ENCODE measurements around the gene GSC2. TPM values are rescaled to one million over a fixed set of nuclear protein-coding genes. Genes with fewer than 3 reads are reported as not detected.

Gene GSC2
- total RNA-seq, 1 donor from 2014 or later: not detected

- H3K36me3 ChIP-seq (ENCODE audit: insufficient read depth, low read length): peaks cover 37% of the 10 kb centered on the region
- no peaks in the 10 kb centered on the region for H3K79me2 ChIP-seq (ENCODE audit: insufficient read depth, low read length)
- Mint-ChIP-seq H3K4me1 (ENCODE audit: low read depth, unreplicated experiment) (no peaks in the 10 kb centered on the region), H3K27ac (ENCODE audit: unreplicated experiment) (no peak overlapping the region), H3K36me3 (ENCODE audit: low read depth, unreplicated experiment) (peaks cover 24% of the 10 kb centered on the region), H3K27me3 (ENCODE audit: low read depth, unreplicated experiment) (no peaks in the 10 kb centered on the region), H3K4me3 (ENCODE audit: unreplicated experiment) (no peak overlapping the region), H3K9me3 (ENCODE audit: unreplicated experiment) (no peaks in the 10 kb centered on the region)
- TF ChIP-seq EZH2 (IDR thresholded peaks at IDR 0.05; ENCODE audit: insufficient read depth, low read length): no peak
- TF ChIP-seq, protein P1, sequence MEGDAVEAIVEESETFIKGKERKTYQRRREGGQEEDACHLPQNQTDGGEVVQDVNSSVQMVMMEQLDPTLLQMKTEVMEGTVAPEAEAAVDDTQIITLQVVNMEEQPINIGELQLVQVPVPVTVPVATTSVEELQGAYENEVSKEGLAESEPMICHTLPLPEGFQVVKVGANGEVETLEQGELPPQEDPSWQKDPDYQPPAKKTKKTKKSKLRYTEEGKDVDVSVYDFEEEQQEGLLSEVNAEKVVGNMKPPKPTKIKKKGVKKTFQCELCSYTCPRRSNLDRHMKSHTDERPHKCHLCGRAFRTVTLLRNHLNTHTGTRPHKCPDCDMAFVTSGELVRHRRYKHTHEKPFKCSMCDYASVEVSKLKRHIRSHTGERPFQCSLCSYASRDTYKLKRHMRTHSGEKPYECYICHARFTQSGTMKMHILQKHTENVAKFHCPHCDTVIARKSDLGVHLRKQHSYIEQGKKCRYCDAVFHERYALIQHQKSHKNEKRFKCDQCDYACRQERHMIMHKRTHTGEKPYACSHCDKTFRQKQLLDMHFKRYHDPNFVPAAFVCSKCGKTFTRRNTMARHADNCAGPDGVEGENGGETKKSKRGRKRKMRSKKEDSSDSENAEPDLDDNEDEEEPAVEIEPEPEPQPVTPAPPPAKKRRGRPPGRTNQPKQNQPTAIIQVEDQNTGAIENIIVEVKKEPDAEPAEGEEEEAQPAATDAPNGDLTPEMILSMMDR (IDR thresholded peaks at IDR 0.05; ENCODE audit: insufficient read depth, low read depth, low read length): no peak
- H3K4me3 ChIP-seq (ENCODE audit: insufficient read depth, low read depth, low read length): no peak overlapping the region
- no peaks in the 10 kb centered on the region for H3K27me3 ChIP-seq (ENCODE audit: insufficient read depth, low read length)
- no peak overlapping the region for H3K4me2 ChIP-seq (ENCODE audit: low read length)
- H3K9me3 ChIP-seq (ENCODE audit: insufficient read depth, low read depth, low read length): no peaks in the 10 kb centered on the region
- no peak overlapping the region for H2AFZ ChIP-seq (ENCODE audit: low read depth, low read length)
- no peaks in the 10 kb centered on the region for H3K4me1 ChIP-seq (ENCODE audit: insufficient read depth, low read length)
- no peak overlapping the region for H3K27ac ChIP-seq (ENCODE audit: low read depth, low read length)
- peaks cover 38% of the 10 kb centered on the region for H4K20me1 ChIP-seq (ENCODE audit: insufficient read depth, low read length)
- DNase-seq (ENCODE audit: low read depth): no peak
- H3K9ac ChIP-seq (ENCODE audit: low read length): no peak overlapping the region
- no peak for FAIRE-seq
Observed at GRCh38 chr22:19136915-19137314, 13.2 kb downstream of the GSC2 start.

DNA sequence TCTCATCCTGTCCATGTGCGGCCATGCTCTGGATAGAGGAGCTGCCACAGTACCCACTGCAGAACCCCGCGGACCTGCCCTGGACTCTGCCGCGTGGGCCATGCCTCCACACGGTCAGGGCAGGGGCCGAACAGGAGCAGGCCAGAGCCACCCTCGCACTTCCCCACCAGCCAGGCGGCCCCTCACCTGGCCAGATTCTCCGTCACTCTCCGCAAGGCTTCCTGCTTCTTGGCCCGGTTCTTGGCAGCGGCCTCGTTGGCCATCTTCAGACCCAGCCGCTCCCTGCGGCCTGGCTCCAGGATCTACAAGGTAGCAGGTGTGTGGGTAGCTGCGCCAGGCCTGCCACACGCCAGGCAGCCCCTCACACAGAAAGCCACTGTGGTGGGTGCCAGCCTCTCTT lies 15.2 kb downstream of the GSC2 start:
- H3K9ac ChIP-seq (ENCODE audit: low read length): no peak overlapping the region
- no peak overlapping the region for H3K4me2 ChIP-seq (ENCODE audit: low read length)
- no peak overlapping the region for H3K4me3 ChIP-seq (ENCODE audit: insufficient read depth, low read depth, low read length)
- no peak overlapping the region for H3K27ac ChIP-seq (ENCODE audit: low read depth, low read length)
- no peaks in the 10 kb centered on the region for H3K9me3 ChIP-seq (ENCODE audit: insufficient read depth, low read depth, low read length)
- H3K27me3 Mint-ChIP-seq (ENCODE audit: low read depth, unreplicated experiment): no peaks in the 10 kb centered on the region
- TF ChIP-seq, protein P1 (IDR thresholded peaks at IDR 0.05; ENCODE audit: insufficient read depth, low read depth, low read length): no peak
- TF ChIP-seq EZH2 (IDR thresholded peaks at IDR 0.05; ENCODE audit: insufficient read depth, low read length): no peak
- no peaks in the 10 kb centered on the region for H3K9me3 Mint-ChIP-seq (ENCODE audit: unreplicated experiment)
- H3K36me3 Mint-ChIP-seq (ENCODE audit: low read depth, unreplicated experiment): peaks cover 29% of the 10 kb centered on the region
- peaks cover 23% of the 10 kb centered on the region for H3K36me3 ChIP-seq (ENCODE audit: insufficient read depth, low read length)
- DNase-seq (ENCODE audit: low read depth) (no peak), FAIRE-seq (no peak)
- H4K20me1 ChIP-seq (ENCODE audit: insufficient read depth, low read length): peaks cover 23% of the 10 kb centered on the region
- no peaks in the 10 kb centered on the region for H3K4me1 ChIP-seq (ENCODE audit: insufficient read depth, low read length)
- no peak overlapping the region for H3K4me3 Mint-ChIP-seq (ENCODE audit: unreplicated experiment)
- H3K79me2 ChIP-seq (ENCODE audit: insufficient read depth, low read length): no peaks in the 10 kb centered on the region
- H3K4me1 Mint-ChIP-seq (ENCODE audit: low read depth, unreplicated experiment): no peaks in the 10 kb centered on the region
- H2AFZ ChIP-seq (ENCODE audit: low read depth, low read length): no peak overlapping the region
- no peak overlapping the region for H3K27ac Mint-ChIP-seq (ENCODE audit: unreplicated experiment)
- H3K27me3 ChIP-seq (ENCODE audit: insufficient read depth, low read length): no peaks in the 10 kb centered on the region

DNA sequence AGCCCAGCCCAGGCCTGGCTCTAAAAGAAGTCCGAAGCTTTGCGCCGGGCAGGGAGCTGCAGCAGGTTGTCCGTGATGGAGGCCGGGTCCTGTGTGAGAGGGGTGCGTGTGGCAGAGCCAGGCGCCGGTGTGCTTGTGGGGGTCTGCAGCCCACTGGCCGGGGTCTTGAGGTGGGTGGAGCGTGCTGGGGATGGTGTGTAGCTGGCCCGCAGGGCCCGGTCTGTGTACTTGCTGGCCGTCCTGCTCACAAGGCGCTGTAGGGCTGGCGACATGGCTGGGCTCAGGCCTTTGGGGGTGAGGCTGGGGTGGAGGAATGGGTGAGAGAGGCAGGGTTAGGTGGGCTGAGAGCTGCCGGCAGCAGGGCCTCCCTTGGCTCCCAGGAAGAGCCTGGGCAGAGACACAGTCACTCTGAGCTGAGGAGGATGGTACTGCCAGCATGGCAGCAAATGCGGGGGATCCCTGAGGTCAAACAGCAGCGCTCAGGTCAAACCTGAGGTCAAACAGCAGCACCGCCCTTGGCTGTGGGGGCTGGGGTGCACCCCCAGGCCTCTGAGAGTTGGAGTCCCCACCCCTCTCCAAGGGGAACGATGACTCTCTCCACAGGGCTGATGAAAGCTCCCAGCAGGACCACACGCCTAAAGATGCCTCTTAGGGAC lies 15.8 kb downstream of the GSC2 start:
- Histone ChIP-seq H3K27ac (ENCODE audit: low read depth, low read length) (no peak overlapping the region), H3K4me3 (ENCODE audit: insufficient read depth, low read depth, low read length) (no peak overlapping the region), H3K4me1 (ENCODE audit: insufficient read depth, low read length) (no peaks in the 10 kb centered on the region), H3K79me2 (ENCODE audit: insufficient read depth, low read length) (no peaks in the 10 kb centered on the region), H3K9ac (ENCODE audit: low read length) (no peak overlapping the region), H3K27me3 (ENCODE audit: insufficient read depth, low read length) (no peaks in the 10 kb centered on the region), H3K4me2 (ENCODE audit: low read length) (no peak overlapping the region), H4K20me1 (ENCODE audit: insufficient read depth, low read length) (peaks cover 21% of the 10 kb centered on the region), H3K36me3 (ENCODE audit: insufficient read depth, low read length) (peaks cover 21% of the 10 kb centered on the region), H3K9me3 (ENCODE audit: insufficient read depth, low read depth, low read length) (no peaks in the 10 kb centered on the region), H2AFZ (ENCODE audit: low read depth, low read length) (no peak overlapping the region)
- no peaks in the 10 kb centered on the region for H3K27me3 Mint-ChIP-seq (ENCODE audit: low read depth, unreplicated experiment)
- no peaks in the 10 kb centered on the region for H3K9me3 Mint-ChIP-seq (ENCODE audit: unreplicated experiment)
- H3K4me3 Mint-ChIP-seq (ENCODE audit: unreplicated experiment): no peak overlapping the region
- TF ChIP-seq, protein P1 (IDR thresholded peaks at IDR 0.05; ENCODE audit: insufficient read depth, low read depth, low read length): no peak
- TF ChIP-seq EZH2 (IDR thresholded peaks at IDR 0.05; ENCODE audit: insufficient read depth, low read length): no peak
- H3K36me3 Mint-ChIP-seq (ENCODE audit: low read depth, unreplicated experiment): peaks cover 24% of the 10 kb centered on the region
- no peaks in the 10 kb centered on the region for H3K4me1 Mint-ChIP-seq (ENCODE audit: low read depth, unreplicated experiment)
- no peak overlapping the region for H3K27ac Mint-ChIP-seq (ENCODE audit: unreplicated experiment)
- no peak for FAIRE-seq
- DNase-seq (ENCODE audit: low read depth): no peak
